Limb (tissue), 2 donors: ENCODE data around the gene UNC5C.

Experiments used
- DNase-seq, 2 donors: peaks; one replicate each; pipeline ENCODE4 v3.0.0-alpha.2; 2016; ENCODE audit errors: extremely low spot score in 2 of 2

UNC5C gene

DNA sequence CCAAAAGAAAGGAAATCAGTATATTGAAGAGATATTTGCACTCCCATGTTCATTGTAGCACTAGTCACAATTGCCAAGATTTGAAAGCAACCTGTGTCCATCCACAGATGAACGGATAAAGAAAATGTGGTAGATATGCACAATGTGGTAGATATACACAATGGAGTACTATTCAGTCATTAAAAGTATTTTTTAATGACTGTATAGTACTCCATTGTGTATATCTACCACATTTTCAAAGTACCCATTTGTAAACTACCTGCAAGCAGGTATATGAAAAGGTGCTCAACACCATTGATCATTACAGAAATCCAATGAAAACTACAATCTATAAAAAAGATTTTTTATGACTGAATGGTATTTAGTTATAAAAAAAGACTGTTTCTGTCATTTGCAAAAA is 200.4 kb downstream of the UNC5C start:
- DNase-seq, result no peak

DNA sequence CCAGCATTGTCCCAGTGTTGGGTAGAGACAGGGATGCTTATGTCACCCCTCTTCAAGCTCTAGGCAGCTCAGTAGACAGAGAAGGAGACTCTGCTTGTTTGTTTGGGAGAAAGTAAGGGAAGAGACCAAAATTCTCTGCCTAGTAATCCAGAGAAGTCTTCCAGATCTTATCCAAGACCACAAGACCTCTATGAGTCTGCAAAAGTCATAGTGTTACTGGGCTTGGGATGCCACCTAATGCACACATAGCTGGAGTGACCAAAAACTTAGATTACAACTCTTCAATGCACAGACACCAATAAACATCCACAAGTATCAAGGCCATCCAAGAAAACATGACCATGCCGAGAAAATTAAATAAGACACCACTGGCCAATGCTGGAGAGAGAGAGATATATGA is 205.5 kb downstream of the UNC5C start:
- DNase-seq, result no peak

DNA sequence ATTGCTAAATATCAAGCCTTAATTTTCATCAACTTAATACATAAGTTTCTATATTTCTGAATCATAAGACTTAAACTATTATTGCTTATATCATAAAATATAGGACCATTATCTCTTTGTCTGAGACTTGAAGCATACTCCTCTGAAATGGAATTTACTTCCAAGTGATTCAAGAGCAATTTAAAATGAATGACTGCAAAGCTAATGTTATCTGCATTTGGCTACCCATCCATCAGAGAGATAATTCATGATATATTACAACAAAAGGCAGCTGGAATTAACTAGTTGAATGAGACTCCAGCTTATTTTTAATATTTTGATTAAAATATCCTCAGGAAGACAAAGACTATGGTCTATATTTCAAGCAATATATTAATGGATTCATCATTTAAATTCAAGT is 208.6 kb downstream of the UNC5C start:
- DNase-seq, result no peak

DNA sequence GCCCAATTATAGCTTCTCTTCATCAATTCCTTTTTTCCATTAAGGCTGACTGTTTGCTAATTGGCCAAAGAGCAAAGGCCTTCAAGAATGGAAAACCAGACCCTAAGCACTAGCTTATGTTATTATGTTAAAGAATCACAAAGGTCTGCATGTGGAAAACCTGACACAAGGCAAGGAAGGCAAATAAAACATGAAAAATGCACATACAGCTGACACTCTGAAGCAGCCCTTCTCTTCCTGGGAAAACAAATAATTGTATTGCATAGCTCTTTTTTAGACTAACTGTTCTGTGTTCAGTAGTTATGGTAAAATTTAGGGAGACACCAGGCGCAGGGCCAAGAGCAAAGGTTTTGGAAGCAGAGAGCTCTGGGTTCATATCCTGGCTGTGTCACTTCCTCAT is 223.1 kb downstream of the UNC5C start:
- DNase-seq, result no peak

DNA sequence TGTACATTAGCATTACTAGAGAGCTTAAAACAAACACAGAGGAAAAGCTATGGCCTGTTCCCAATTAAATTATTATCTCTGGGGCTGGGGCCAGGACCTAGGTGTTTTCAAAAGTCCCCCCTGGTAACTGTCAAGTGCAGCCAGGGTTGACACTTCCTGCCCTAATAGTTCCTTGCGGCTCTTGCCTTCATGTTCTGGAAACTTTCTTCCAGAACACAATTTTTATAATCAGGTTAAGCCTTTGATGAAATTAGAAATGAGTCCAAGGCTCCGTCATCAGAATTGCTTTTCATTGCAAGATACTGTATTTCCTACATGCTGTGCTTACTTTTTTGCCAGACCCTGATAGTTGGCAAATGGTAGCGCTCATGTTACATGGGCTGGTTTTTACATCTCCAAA is 229.6 kb downstream of the UNC5C start:
- DNase-seq, result no peak

DNA sequence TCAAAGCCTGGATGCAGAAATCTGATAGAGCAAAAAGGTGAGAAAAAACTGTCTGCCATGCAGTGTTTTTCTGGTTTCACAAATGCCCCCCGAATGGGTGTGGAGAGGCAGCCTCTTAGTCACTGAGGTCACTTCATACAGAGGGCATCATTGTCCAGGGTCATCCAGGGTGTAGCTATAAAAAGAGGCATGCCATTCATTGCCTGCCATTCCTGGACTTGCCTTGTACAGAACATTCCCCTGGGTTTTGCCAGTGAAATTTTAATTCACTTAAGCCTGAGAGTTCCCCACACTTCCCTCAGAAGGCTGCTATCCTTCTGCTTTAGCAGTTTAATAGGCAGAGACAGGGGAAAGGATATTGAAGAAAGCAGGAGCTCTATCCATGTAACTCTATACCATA is 230.3 kb downstream of the UNC5C start:
- peak in 1 of 2 donors; percentile 8 for DNase-seq

DNA sequence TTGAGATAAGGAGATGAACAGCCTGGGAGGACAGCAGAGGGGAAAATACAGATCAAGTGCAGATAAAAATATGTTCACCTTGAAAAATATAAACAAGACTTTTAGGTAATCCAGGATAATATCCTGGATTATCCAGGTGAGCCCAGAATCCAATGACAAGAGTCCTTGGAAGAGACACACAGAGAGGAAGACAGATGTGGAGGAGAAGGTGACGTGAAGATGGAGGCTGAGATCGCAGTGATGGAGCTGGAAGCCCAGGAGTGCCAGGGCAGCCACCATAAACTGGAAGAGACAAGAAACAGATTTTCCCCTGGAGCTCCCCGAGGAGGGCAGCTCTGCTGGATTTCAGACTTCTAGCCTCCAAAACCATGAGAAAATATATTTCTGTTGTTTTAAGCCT is 230.7 kb downstream of the UNC5C start:
- no peak for DNase-seq

DNA sequence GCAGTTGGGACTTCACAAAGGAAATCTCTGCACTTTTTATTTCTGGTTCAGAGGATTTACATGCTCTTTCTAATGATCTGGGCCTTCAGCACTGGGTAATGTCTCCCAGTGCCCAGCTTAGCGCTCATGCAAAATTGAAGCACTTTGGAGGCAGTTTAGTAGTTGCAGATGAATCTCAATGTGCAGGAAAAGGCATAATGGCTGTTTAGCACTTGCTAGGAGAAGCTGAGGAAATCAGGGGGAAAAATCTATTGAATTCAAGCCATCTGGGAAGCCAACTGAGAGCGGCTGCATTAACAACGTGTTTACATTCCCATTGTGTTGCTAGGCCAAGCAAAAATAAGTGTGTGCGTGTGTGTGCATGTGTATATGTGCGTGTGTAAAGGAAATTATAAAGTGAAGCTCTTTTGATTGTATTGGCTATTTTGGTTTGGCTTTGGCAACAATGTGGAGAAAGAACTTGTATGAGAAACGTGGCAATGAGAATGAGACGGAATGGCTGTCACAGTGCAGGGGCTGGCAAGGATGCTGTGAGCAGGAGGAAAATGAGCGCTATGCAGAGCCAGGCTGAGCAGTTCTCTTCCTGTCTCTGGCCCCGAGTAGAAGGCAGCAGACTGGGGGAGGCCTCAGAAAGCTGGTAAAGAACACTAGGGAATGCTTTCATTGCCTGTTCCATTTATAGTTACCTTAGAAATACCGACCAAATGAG is 231.5 kb downstream of the UNC5C start:
- no peak for DNase-seq

DNA sequence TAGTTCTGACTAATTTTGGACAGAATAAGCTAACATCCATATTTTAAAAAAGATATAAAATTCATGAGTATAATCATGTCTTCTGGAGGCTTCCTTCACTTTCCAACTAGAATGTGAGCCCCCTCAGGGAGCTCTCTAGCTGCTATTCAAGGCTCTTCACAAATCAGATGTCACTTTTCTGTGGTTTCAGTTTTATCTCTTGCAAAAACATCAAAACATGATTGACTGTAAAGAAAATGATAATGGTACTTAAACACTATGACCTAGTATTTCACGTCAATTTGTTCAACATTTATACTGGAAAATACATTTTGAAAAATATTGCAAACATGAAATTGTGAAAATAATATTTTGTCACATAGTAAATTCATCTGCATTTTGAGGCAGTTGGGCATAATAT is 234.2 kb downstream of the UNC5C start:
- DNase-seq, result no peak

DNA sequence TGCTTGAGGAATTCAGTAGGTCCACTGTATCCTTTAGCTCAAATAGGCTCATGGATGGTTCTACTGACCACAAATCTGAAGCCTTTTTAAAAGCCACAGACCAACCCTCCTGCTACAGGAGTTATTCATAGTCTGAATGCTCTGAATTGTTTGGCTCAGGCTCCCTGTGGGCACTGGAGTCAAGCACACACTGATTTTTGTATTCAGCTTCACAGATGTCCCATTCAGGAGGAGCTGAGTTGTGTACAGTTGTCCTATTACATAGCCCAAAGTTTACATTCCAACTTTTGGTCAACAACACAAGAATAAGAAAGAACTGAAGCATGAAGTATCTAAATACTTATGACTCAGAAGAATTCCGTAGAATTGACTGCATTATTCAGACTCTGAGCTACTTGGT is 243.9 kb downstream of the UNC5C start:
- DNase-seq, result peak; percentile 30 to 36

DNA sequence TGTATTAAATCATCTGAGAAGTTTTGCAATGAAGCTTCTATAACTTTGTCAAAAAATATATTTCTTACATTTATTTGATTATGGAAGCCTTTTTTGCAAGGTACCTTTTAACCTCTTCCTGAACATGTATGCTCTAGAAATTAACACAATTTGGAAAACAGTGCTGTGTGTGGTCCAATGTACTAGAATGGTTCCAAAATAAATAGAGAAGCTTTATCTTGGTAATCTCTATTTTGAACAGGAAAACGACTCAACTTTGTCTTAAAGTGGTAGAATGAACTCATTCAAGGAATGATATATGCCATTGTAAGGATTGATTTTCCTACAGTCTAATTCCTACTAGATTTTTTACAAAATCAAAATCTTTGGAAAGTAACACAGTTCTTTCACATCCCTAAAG is 248.5 kb downstream of the UNC5C start:
- no peak for DNase-seq

DNA sequence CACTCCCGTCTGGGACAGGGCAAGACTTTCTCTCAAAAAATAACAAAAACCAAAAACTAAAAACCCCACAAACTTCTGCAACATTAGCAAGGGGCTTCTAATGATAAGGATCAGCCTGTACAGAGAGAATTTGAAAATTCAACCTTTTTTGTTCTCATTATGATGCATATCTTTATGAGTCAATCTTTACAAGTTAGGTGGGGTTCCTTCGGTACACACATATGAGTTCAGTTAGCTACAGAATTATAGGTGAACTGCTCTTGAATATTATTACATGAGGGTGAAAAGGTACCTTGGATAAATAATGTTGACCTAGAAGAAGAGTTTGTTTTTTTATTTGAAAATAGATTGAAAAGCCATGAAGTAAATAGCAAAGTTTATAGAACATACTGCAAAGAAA is 252.7 kb downstream of the UNC5C start:
- no peak for DNase-seq

DNA sequence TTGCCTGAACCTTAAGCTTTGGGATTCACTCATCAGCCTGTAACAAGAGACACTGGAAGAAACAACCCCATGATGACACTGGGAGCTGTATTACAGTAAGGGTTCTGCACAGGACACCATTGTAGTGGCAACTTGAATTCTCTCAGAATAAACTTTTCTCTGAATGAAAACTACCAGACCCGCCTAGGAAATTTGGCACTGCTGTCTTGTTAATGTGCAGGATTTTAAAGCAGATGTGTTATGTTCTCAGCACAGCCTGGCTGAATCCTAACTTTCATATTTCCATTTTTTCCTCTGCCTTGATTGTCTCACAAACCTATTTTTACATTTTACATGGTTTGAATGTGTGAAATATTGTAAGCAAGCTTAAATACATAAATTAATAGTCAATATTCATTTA is 253.6 kb downstream of the UNC5C start:
- DNase-seq, result no peak

DNA sequence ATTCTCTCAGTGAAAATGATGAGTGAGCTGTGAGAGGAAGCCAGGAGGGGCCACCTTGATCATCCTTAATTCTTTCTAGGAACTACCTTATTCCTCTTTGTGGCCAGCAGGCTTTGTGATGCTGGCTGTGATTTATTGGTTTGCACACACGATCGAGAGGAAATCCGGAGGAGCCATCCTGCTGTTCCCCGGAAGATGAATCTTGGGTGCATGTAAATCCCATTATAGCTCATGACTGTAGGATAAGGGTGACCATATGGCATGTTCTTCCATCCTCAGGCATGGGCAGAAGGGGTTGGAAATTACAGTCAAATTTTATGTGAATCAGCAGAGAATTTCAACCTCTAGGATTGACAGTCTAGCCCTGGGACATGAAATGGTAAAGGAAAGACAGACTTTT is 254.5 kb downstream of the UNC5C start:
- no peak for DNase-seq

DNA sequence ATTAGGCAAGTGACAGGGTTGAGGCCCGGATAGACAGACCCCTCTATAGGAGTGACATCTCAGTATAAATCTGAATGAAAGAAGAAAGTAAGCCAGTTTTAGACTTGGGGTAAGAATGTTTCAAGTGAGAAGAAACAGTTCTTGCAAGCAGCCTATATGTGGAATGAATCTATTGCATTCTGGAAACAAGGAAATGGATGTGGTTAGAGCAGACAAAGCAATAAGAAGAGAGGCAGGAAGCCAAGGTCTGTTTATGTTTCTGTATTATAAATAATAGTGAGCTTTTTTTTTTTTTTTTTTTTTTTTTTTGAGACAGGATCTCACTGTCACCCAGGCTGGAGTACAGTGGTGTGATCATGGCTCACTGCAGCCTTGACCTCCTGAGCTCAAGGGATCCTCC is 255.8 kb downstream of the UNC5C start:
- DNase-seq, result no peak

DNA sequence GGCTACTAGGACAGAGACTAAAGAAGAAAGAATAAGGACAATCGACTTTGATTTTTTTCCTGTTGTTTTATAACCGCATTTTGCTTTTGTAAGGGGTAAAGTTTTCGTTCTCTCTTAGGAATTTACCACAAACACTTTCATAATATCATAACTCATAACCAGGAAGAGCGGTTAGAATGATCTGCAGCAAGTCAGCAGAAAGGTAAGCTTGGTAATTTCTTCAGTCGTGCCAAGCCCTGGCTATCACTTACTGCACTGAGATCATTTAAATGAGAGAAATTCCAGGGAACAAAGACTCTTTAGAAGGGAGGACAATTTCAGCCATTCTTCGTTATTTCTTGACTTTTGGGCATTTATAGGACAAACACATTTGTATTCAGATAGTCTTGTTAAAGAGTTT is 258.1 kb downstream of the UNC5C start:
- DNase-seq, result no peak

DNA sequence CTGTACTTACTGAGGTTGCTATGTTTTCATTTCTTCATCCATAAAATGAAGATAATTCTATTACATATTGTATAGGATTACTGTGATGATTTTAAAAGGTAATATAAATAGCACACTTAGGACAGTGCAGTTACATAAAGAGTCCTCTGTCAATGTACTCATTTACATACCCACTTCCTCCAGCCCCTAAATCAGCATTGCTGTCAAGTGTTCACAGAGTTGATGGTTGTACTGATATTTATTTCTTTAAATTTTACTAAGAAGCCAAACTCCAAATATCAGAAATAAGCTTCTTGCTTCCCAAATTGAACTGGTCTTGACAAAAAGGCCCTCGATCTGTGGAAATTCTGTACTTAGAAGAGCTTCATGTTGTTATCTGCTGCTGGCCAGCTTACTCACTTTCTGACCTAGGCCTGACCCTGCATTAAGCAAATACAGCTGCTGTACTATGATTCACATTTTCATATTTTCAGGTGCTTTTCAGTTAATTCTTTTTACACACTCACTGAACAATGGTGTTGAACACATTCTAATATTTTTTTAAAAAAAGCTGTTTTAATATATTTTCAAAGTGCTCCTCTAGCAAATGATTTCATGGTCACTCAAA is 259.6 kb downstream of the UNC5C start:
- DNase-seq, result no peak

DNA sequence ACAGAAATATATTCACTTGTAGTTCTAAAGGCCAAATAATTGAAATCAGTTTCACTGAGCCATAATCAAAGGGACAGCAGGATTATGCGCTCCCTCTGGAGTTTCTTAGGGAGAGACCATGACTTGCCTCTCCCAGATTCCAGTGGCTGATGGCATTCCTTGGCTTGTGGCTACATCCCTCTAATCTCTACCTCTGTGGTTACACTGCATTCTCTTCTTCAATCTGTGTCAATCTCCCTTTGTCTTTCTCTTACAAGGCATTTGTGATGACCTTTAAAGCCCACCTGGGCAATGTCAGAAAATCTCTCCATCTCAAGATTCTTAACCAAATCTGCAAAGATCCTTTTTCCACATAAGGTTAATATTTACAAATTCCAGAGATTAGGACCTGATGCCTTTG is 260.2 kb downstream of the UNC5C start:
- DNase-seq, result no peak

DNA sequence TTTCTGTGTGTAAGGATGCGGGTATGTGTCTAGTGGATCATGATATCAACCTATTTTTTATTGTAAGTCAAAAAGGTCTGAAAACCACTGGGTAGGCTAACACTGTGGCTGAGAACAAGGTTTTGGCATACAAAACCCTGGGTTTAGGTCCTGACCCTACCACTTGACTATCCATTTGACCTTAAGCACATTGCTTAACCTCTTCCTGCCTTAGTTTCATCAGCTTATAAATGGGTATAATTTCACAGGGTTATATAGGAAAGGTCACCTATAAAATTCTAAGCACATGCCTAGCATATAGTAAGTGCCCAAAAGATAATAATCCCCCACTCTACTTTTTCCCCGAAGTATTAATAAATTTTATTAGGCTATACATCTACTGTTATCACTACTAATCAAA is 263.0 kb downstream of the UNC5C start:
- no peak for DNase-seq

DNA sequence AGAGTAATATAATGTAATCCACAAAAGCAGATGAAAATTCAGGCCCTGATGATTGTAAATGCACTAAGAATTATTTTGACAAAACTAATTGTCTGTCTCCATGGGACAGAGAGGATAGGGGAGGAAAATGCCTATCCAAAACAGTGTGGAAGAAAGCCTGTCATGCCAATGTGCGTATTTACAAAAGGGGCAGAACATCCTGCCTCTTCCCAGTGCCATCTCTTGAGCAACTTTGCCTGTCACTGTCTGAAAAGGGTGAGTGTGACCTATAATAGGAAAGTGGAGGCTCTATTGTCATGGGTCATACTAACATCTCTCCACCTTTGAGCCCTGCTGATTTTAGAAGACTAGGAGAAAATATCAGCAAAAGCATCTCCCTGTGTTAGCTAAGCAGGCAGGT is 264.1 kb downstream of the UNC5C start:
- DNase-seq, result no peak

DNA sequence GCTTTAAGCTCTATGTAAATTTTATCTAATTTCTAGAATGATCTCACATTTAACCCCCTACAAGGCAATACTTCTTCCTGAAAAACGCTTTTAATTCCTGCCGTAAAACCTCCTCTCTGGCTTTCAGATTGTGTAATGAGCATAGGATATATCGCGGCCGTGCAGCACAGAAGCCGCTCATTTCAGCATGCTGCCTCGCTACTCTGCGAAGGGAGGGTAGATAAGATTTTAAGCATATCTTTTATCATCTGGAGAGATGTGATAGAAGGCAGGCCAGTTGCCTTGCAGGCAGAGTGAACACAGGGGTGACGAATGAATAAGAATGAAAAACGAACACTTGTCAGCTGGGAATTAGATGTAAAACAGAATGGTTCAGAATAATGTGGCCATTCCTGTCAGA is 265.5 kb downstream of the UNC5C start:
- DNase-seq, result no peak

DNA sequence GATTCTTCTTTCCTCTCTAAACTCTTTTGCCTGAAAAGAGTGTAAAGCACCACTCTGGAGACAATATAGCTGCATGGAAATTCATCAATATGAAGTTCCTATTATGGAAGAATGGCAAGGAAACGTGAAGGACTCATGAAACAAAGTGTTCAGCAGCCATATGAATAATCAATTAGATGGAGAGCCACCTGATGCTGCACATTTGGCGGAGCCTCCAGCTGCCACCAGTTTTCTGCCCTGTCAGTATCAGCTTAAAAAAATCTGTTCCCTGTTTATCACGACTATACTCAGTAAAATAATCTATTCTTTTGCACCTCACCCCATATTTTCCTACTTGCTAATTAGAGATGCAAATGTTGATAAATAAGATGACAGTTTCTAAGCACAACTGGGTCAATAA is 276.0 kb downstream of the UNC5C start:
- no peak for DNase-seq

DNA sequence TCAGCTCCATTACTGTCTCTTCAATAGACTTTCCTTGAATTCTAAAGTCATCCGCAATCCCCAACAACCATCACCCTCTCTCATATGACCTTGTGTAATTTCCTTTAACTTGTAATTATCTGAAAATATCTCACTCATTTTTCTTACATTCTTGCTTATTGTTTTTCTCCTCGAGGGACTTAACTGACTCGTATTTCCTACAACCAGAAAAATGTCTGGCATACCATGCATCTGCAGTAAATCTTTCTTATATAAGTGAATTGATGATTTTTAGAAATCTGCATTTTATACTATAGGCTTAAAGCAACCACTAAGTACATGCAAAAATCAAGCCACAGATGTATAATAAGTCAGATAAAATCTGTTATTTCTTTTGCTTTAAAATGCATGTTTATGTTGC is 276.7 kb downstream of the UNC5C start:
- DNase-seq, result no peak
